ACC112 (cell line): Measurements from ENCODE around the gene IL1A.

Experiments used
- H2AFZ ChIP-seq: fragments of 200-600 bp; sonication (generic); one replicate; pipeline ENCODE4 v1.6.0; 2017; ENCODE audit warnings: antibody characterized with exemption, low read length; ENCODE audit not compliant: unreplicated experiment
- H3K27ac ChIP-seq: fragments of 200-600 bp; sonication (generic); 2 replicates; pipeline ENCODE4 v1.5.1; 2014; ENCODE audit warnings: low read depth, mild to moderate bottlenecking, antibody characterized with exemption, low read length, moderate library complexity
- H3K27me3 ChIP-seq: fragments of 200-600 bp; sonication (generic); 2 replicates; pipeline ENCODE4 v1.6.1; 2014; ENCODE audit warnings: mild to moderate bottlenecking, antibody characterized with exemption, low read length, moderate library complexity, mixed read lengths; ENCODE audit not compliant: insufficient read depth
- H3K36me3 ChIP-seq: fragments of 200-600 bp; sonication (generic); 2 replicates; pipeline ENCODE4 v1.6.1; 2016; ENCODE audit warnings: mild to moderate bottlenecking, antibody characterized with exemption, low read length, moderate library complexity, mixed read lengths; ENCODE audit not compliant: insufficient read depth
- H3K4me1 ChIP-seq: fragments of 200-600 bp; sonication (generic); one replicate; pipeline ENCODE4 v1.6.1; 2016; ENCODE audit warnings: low read length, mixed read lengths; ENCODE audit not compliant: insufficient read depth, unreplicated experiment, control insufficient read depth
- H3K4me3 ChIP-seq: fragments of 200-600 bp; sonication (generic); 2 replicates; pipeline ENCODE4 v1.5.1; 2014; ENCODE audit warnings: mild to moderate bottlenecking, low read depth, low read length
- H3K79me2 ChIP-seq: fragments of 200-600 bp; sonication (generic); one replicate; pipeline ENCODE4 v1.6.0; 2016; ENCODE audit warnings: low read length; ENCODE audit not compliant: control insufficient read depth, unreplicated experiment, insufficient read depth

Gene IL1A

DNA sequence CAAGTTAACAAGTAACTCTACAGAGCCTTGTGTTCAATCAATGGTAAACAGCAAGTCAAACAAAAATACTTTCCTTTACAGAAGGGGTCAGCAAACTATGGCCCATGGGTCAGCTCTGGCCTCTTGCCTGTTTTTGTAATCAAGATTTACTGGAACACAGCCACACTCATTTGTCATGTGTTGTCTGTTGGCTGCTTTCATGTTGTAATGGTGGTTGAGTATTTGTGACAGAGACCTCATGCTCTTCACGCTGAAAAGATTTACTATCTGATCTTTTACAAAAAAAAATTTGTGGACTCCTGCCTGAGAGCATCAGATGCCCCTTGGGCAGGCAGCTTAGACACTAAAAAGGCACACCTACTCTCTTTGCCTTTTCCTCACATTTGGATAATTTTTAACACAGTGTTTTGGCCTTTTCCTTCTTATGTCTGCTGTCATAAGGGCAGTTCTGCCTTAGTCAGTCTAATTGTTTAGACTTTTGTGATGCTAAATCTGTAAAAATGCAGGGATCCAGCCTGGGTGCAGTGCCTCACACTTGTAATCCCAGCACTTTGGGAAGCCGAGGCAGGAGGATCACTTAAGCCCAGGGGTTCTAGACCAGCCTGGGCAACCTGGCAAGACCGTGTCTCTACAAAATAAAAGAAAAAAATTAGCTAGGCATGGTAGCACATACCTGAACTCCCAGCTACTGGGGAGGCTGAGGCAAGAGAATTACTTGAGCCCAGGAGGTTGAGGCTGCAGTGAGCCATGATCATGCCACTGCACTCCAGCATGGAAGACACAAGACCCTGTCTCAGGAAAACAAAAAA, 34.0 kb upstream of the IL1A start:
- no peaks in the 10 kb centered on the region for H3K36me3 ChIP-seq

GRCh38 chr2:112817082-112817689, 32.9 kb upstream of the IL1A start:
- Histone ChIP-seq H2AFZ (no peak overlapping the region), H3K27ac (no peak overlapping the region), H3K4me3 (no peak overlapping the region), H3K36me3 (no peaks in the 10 kb centered on the region), H3K27me3 (no peaks in the 10 kb centered on the region), H3K79me2 (no peaks in the 10 kb centered on the region), H3K4me1 (peaks cover 31% of the 10 kb centered on the region)

More for the DNA sequence above, 34.0 kb upstream of the IL1A start:
- Histone ChIP-seq H3K27me3 (no peaks in the 10 kb centered on the region), H3K4me3 (no peak overlapping the region), H2AFZ (peak overlapping the region; percentile 69), H3K4me1 (peaks cover 20% of the 10 kb centered on the region), H3K27ac (peak overlapping the region; percentile 41; the same call in 1 of the 2 replicates), H3K79me2 (no peaks in the 10 kb centered on the region)

DNA sequence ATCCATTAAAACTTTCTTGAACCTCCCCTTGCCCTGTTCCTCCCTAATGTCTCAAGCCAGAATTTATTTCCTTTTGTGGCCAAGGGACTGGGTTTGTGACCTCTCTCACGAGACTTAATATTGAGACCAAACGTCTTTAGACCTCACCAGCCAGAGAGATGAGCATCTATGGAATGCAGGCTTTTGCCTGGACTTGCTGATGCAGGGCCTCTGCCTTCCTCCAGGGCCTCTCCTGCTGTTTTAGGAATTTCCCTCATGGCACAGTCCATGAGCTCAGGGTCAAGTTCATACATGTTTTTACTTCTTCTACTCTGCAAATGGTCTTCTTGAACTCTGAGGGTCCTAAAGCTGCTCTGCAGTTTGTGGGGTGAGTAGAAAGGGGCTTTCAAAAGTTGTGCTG, 30.0 kb upstream of the IL1A start:
- Histone ChIP-seq H3K27me3 (no peaks in the 10 kb centered on the region), H3K4me1 (peaks cover 42% of the 10 kb centered on the region), H3K36me3 (no peaks in the 10 kb centered on the region), H3K27ac (peak overlapping the region; percentile 99; the same call in 1 of the 2 replicates), H2AFZ (peak overlapping the region; percentile 9), H3K4me3 (no peak overlapping the region), H3K79me2 (no peaks in the 10 kb centered on the region)

DNA sequence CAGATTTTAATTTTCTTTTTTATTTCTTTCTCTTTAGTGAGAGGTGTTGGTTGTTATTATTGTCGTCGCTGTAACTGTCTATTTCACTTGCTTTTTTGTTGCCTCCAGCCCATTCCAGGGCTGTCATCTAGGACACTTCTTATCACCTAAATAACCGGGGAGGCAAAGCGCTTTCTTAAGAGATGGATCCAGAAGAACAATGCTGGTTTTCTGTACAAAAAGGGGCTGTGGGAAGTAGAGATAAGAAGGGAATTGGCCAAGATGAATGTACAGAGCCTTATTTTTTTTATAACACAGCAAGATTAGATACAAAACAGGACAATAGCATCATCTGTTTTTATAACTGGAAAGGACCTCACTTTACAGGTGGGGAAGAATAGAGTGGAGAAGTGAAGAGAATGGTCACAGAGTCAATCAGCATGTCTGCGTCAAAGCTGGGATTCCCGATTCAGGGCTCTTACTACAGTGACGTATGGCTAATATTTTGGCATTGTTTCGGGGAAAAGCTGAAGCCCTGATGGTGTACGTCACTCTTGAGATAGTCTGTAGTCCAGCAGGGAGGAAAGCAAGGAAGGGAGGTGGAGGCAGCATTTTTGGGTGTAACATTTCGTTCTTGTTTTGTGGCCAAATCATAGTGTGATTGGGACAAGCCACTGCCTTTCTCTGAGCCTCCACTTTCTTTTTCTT, 29.1 kb upstream of the IL1A start:
- Histone ChIP-seq H3K4me3 (no peak overlapping the region), H3K27ac (peak overlapping the region; percentile 99), H3K27me3 (no peaks in the 10 kb centered on the region), H3K36me3 (no peaks in the 10 kb centered on the region), H3K79me2 (no peaks in the 10 kb centered on the region), H2AFZ (no peak overlapping the region), H3K4me1 (peaks cover 40% of the 10 kb centered on the region)

GRCh38 chr2:112812318-112813267, 28.3 kb upstream of the IL1A start:
- peak overlapping the region; percentile 99 for H3K27ac ChIP-seq
- peaks cover 34% of the 10 kb centered on the region for H3K4me1 ChIP-seq
- no peaks in the 10 kb centered on the region for H3K36me3 ChIP-seq
- no peaks in the 10 kb centered on the region for H3K79me2 ChIP-seq
- no peak overlapping the region for H2AFZ ChIP-seq
- H3K4me3 ChIP-seq, result peak overlapping the region; percentile 31; the same call in 1 of the 2 replicates
- H3K27me3 ChIP-seq, result no peaks in the 10 kb centered on the region

GRCh38 chr2:112811841-112812306, 27.6 kb upstream of the IL1A start:
- Histone ChIP-seq H3K79me2 (no peaks in the 10 kb centered on the region), H3K27me3 (no peaks in the 10 kb centered on the region), H3K27ac (peak overlapping the region; percentile 99), H2AFZ (peak overlapping the region; percentile 19), H3K4me3 (no peak overlapping the region; the same call in 1 of the 2 replicates), H3K36me3 (peaks cover 3% of the 10 kb centered on the region; the same call in 1 of the 2 replicates), H3K4me1 (peaks cover 34% of the 10 kb centered on the region)

DNA sequence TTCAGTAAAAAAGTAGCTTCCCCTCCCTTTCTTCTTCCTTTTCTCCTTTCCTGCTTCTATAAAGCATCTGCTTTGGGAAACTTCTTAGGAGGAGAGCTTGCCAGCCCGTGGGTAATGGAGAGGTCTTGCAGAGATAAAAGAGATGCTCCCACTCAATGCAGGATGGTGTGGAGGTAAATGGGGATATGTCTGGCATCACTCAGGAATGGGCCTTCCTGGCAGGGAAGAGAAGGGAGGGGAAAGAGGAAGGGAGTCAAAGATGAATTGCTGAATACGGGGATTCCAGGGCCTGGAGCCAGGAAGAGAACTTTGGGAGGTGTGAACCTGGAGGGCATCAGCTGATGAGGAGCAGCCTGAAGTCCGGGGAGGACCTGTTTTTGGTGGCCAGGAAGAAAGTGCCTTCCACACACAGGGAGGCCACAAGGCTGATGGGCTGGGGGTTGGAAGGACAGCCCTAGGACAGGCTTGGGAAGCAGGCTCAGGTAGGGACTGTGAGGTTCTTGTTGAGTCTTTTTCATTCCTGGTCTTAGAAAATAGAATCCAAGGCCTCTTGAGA, 27.1 kb upstream of the IL1A start:
- Histone ChIP-seq H2AFZ (peak overlapping the region; percentile 19), H3K36me3 (peaks cover 5% of the 10 kb centered on the region; the same call in 1 of the 2 replicates), H3K79me2 (no peaks in the 10 kb centered on the region), H3K27ac (peak overlapping the region; percentile 99), H3K4me1 (peaks cover 34% of the 10 kb centered on the region), H3K4me3 (no peak overlapping the region), H3K27me3 (no peaks in the 10 kb centered on the region)

DNA sequence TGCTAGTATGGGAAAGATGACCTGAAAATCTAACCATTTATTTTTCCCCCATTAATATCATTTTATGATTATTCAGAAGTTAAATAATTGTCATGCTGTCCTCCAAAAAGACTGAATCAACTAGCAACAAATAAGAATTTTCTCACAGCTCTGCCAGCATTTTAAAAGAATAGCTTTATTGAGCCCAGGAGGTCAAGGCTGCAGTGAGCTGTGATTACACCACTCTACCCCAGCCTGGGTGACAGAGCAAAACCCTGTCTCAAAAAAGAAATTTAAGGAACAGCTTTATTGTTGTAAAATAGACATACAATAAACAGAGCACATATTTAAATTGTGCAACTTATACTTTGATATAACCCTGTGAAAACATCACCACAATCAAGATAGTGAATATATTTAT, 24.8 kb upstream of the IL1A start:
- H3K27ac ChIP-seq, result no peak overlapping the region
- H3K79me2 ChIP-seq, result no peaks in the 10 kb centered on the region
- peaks cover 40% of the 10 kb centered on the region for H3K4me1 ChIP-seq
- peaks cover 5% of the 10 kb centered on the region; the same call in 1 of the 2 replicates for H3K36me3 ChIP-seq
- H3K4me3 ChIP-seq, result no peak overlapping the region
- no peak overlapping the region for H2AFZ ChIP-seq
- H3K27me3 ChIP-seq, result no peaks in the 10 kb centered on the region

DNA sequence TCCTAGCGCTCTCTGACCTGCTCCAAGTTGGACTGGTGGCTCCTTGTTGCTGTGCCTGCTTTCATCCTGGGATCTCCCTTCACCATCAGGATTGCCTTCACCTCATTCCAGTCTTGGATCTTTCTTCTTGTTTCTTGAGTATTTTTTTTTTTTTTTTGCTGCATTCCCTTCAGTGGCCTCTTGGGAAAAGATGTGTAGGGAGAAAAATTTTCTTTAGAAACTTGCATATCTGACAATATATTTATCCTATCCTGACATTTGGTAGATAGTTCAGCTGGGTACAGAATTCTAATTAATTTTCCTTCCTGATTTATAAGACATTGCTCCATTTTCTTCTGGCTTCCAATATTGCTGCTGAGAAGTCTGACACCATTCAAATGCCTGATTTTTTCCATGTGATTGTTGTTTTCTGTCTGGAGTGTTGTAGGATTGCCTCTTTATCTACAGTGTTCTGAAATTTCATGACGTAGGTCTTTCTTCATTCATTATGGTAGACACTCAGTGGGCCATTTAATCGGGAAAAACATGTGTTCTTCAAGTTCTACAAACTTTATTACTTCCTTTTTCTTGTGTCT, 23.0 kb upstream of the IL1A start:
- Histone ChIP-seq H3K4me1 (peaks cover 30% of the 10 kb centered on the region), H2AFZ (no peak overlapping the region), H3K4me3 (no peak overlapping the region), H3K27me3 (no peaks in the 10 kb centered on the region), H3K36me3 (peaks cover 5% of the 10 kb centered on the region; the same call in 1 of the 2 replicates), H3K79me2 (no peaks in the 10 kb centered on the region), H3K27ac (no peak overlapping the region)
